A673 (cell line): Measurements from ENCODE around the gene METTL1. TPM values are rescaled to one million over a fixed set of nuclear protein-coding genes. Genes with fewer than 3 reads are reported as not detected.

Experiments used
- BruUV-seq: library from RNA; stranded (reverse); fragments of 400-500 nt; replicated peaks from 2 replicates; lab custom pipeline; 2021; lab: Mats Ljungman, UMichigan
- CTCF ChIA-PET: fragments of 300-600 bp; sonication (Branson Sonifier 250); formaldehyde crosslinking; loops from one replicate; lab custom pipeline; 2022; ENCODE audit warnings: antibody characterized with exemption; lab: Charles Lee
- POLR2A ChIA-PET: fragments of 300-600 bp; sonication (Branson Sonifier 250); formaldehyde crosslinking; loops from one replicate; lab custom pipeline; 2022; ENCODE audit warnings: antibody characterized with exemption; ENCODE audit not compliant: low non-redundant PET; lab: Charles Lee
- DNase-seq: peaks from one replicate; pipeline ENCODE4 v3.0.0-alpha.2; 2015; ENCODE audit warnings: low spot score
- H3K27ac ChIP-seq: fragments of 200-600 bp; sonication (generic); 2 replicates; pipeline ENCODE4 v1.5.1; 2016; ENCODE audit warnings: mixed run types, low read depth, mild to moderate bottlenecking, mixed read lengths, antibody characterized with exemption, low read length; ENCODE audit not compliant: poor library complexity, severe bottlenecking
- H3K27me3 ChIP-seq: fragments of 200-600 bp; sonication (generic); replicated peaks from 2 replicates; pipeline ENCODE4 v1.6.1; 2017; ENCODE audit warnings: mixed run types, low read depth, mild to moderate bottlenecking, mixed read lengths, antibody characterized with exemption, low read length; ENCODE audit not compliant: insufficient read depth, poor library complexity
- H3K36me3 ChIP-seq: fragments of 200-600 bp; sonication (generic); 2 replicates; pipeline ENCODE4 v1.6.1; 2016; ENCODE audit warnings: mixed run types, mild to moderate bottlenecking, mixed read lengths, antibody characterized with exemption, low read length; ENCODE audit not compliant: insufficient read depth, poor library complexity, severe bottlenecking
- H3K4me1 ChIP-seq: fragments of 200-600 bp; sonication (generic); 2 replicates; pipeline ENCODE4 v1.6.1; 2017; ENCODE audit warnings: mixed run types, mild to moderate bottlenecking, mixed read lengths, antibody characterized with exemption, low read length; ENCODE audit not compliant: insufficient read depth, poor library complexity, severe bottlenecking
- H3K4me3 ChIP-seq: fragments of 200-600 bp; sonication (generic); 2 replicates; pipeline ENCODE4 v1.5.1; 2016; ENCODE audit warnings: low read depth, mixed run types, mild to moderate bottlenecking, mixed read lengths, low read length; ENCODE audit not compliant: poor library complexity, severe bottlenecking
- H3K9me3 ChIP-seq: fragments of 200-600 bp; sonication (generic); 2 replicates; pipeline ENCODE4 v1.6.1; 2016; ENCODE audit warnings: mixed run types, low read depth, mild to moderate bottlenecking, mixed read lengths, antibody characterized with exemption, low read length; ENCODE audit not compliant: poor library complexity, severe bottlenecking
- CTCF ChIP-seq: fragments of 300-800, 200-600 bp; sonication (generic); conservative IDR thresholded peaks from 2 replicates; pipeline ENCODE4 v1.5.1; 2017; ENCODE audit warnings: low read depth, mild to moderate bottlenecking, antibody characterized with exemption, low read length, moderate library complexity, mixed read lengths
- EZH2 ChIP-seq: fragments of 200-600 bp; sonication (generic); IDR thresholded peaks from 2 replicates; pipeline ENCODE4 v1.6.1; 2017; ENCODE audit warnings: borderline replicate concordance, low read depth, mild to moderate bottlenecking, mixed read lengths, antibody characterized with exemption, low read length; ENCODE audit not compliant: poor library complexity, severe bottlenecking
- intact Hi-C: fragments of 100-400 bp; cut with micrococcal nuclease; formaldehyde crosslinking; loops from one replicate; pipeline ENCODE4 v1.10.0; 2022; ENCODE audit not compliant: unreplicated experiment
- total RNA-seq: library from RNA; stranded (reverse); gene quantifications from 2 replicates; pipeline ENCODE4 v1.2.3, GENCODE V29; 2021

The METTL1 gene
- total RNA-seq, 1 experiment from 2014 or later, result 55.6 TPM

- Histone ChIP-seq H3K4me3 (no peak overlapping the region), H3K9me3 (no peaks in the 10 kb centered on the region), H3K27ac (no peak overlapping the region), H3K4me1 (peaks cover 7% of the 10 kb centered on the region), H3K36me3 (no peaks in the 10 kb centered on the region), H3K27me3 (no peaks in the 10 kb centered on the region)
- BruUV-seq, result no TSS peak
- no peak for DNase-seq
- intact Hi-C loops, result loop anchor here (5.0 kb wide), 1 partner anchor 147 kb away; no protein-coding TSS in a partner anchor
- ChIA-PET CTCF (no interaction called here), POLR2A (no interaction called here)
- no peak for TF ChIP-seq CTCF
- TF ChIP-seq EZH2, result no peak
These were observed 42.5 kb downstream of the METTL1 start for GRCh38 chr12:57729321-57729844.

- H3K27me3 ChIP-seq, result no peaks in the 10 kb centered on the region
- no peak overlapping the region for H3K4me3 ChIP-seq
- TF ChIP-seq CTCF, result no peak
- TF ChIP-seq EZH2, result no peak
- BruUV-seq, result no TSS peak
- CTCF ChIA-PET, result interaction anchor here (2.4 kb wide), 1 partner anchor 8 kb away, joined by 17 read pairs; no protein-coding TSS in a partner anchor
- no peak overlapping the region for H3K27ac ChIP-seq
- intact Hi-C loops, result loop anchor here (5.0 kb wide), 1 partner anchor 146 kb away; no protein-coding TSS in a partner anchor
- DNase-seq, result no peak
- H3K4me1 ChIP-seq, result peaks cover 7% of the 10 kb centered on the region
- POLR2A ChIA-PET, result no interaction called here
- no peaks in the 10 kb centered on the region for H3K9me3 ChIP-seq
- no peaks in the 10 kb centered on the region for H3K36me3 ChIP-seq
These were observed 44.0 kb downstream of the METTL1 start for GRCh38 chr12:57727758-57728395.

GRCh38 chr12:57726884-57727757 is 44.8 kb downstream of the METTL1 start:
- H3K4me3 ChIP-seq, result peak overlapping the region; percentile 82
- H3K36me3 ChIP-seq, result no peaks in the 10 kb centered on the region
- POLR2A ChIA-PET, result no interaction called here
- peak overlapping the region; percentile 90 for H3K27ac ChIP-seq
- CTCF ChIA-PET, result interaction anchor here (0.6 to 2.4 kb wide), 5 partner anchors 9 to 329 kb away, joined by 3 to 17 read pairs (median 4); partner anchors contain the start of gene TSPAN31
- peaks cover 7% of the 10 kb centered on the region for H3K4me1 ChIP-seq
- intact Hi-C loops, result loop anchor here (5.0 kb wide), 1 partner anchor 145 kb away; no protein-coding TSS in a partner anchor
- no peaks in the 10 kb centered on the region for H3K9me3 ChIP-seq
- no peaks in the 10 kb centered on the region for H3K27me3 ChIP-seq
- BruUV-seq, result TSS peak; percentile 80
- peak; percentile 83 for DNase-seq
- TF ChIP-seq CTCF (peak; percentile 49), EZH2 (no peak)
